ENCODE measurements around the gene CORO2A. TPM values are rescaled to one million over a fixed set of nuclear protein-coding genes. Genes with fewer than 3 reads are reported as not detected.

CORO2A gene
- total and polyA plus RNA-seq, 7 donors = 0.09 to 0.30 (median 0.12) TPM

DNA sequence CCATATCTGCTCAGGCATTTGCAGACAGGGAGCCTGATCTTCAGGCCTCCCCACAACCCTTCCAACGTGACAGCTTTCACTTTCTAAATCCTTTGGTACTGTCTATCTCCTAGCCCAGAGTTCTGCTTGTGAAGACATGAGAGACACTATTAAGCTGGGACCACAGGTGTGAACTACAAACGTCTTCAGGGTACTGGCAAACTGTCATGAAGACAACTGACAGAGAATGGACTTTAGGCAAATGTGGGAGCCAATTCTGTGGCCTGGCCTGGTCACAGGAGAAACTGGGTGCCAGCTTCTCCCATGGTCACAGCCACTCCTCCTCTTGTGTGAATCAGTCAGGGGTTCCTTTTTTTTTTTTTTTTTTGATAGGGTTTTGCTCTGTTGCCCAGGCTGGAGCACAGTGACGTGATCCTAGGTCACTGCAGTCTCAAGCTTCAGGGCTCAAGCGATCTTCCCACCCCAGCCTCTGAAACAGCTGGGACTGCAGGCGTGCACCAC is 83.9 kb downstream of the CORO2A start:
- TF ChIP-seq, protein P1, sequence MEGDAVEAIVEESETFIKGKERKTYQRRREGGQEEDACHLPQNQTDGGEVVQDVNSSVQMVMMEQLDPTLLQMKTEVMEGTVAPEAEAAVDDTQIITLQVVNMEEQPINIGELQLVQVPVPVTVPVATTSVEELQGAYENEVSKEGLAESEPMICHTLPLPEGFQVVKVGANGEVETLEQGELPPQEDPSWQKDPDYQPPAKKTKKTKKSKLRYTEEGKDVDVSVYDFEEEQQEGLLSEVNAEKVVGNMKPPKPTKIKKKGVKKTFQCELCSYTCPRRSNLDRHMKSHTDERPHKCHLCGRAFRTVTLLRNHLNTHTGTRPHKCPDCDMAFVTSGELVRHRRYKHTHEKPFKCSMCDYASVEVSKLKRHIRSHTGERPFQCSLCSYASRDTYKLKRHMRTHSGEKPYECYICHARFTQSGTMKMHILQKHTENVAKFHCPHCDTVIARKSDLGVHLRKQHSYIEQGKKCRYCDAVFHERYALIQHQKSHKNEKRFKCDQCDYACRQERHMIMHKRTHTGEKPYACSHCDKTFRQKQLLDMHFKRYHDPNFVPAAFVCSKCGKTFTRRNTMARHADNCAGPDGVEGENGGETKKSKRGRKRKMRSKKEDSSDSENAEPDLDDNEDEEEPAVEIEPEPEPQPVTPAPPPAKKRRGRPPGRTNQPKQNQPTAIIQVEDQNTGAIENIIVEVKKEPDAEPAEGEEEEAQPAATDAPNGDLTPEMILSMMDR (IDR thresholded peaks at IDR 0.05) = no peak
- Histone ChIP-seq H3K9me3 (no peaks in the 10 kb centered on the region), H3K4me3 (no peak overlapping the region), H3K27ac (no peak overlapping the region), H3K36me3 (ENCODE audit: insufficient read depth in 1 of 2, low read depth in 1 of 2) (no peaks in the 10 kb centered on the region), H3K27me3 (ENCODE audit: insufficient read depth in 3 of 3, low read length in 2 of 3) (no peaks in the 10 kb centered on the region), H3K4me1 (no peaks in the 10 kb centered on the region)
- 74 to 84% (median 76%) methylated on average over 5 of the region's 5 CpGs for WGBS, 3 donors
- intact Hi-C loops (cut with DNase I) = no loop called here
- no peak for ATAC-seq
- no peak for DNase-seq

DNA sequence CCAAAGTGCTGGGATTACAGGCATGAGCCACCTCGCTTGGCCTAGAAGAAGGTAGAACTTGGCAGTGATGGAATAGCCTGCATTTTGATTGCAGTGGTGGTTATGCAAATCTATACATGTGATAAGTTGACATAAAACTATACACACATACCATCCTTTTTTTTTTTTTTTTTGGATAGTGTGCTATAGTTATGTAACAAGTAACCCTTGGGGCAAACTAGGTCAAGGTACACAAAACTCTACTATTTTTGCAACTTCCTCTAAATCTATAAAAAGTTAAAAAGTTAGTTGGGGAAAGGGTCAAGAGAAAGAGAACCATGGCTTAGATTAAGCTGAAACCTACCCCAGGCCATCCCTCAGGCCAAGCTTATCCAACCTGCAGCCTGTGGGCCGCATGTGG is 84.5 kb downstream of the CORO2A start:
- no peaks in the 10 kb centered on the region for H3K4me1 ChIP-seq
- ATAC-seq = no peak
- no peak overlapping the region for H3K4me3 ChIP-seq
- H3K36me3 ChIP-seq (ENCODE audit: insufficient read depth in 1 of 2, low read depth in 1 of 2) = no peaks in the 10 kb centered on the region
- no peaks in the 10 kb centered on the region for H3K9me3 ChIP-seq
- H3K27me3 ChIP-seq (ENCODE audit: insufficient read depth in 3 of 3, low read length in 2 of 3) = no peaks in the 10 kb centered on the region
- no peak overlapping the region for H3K27ac ChIP-seq
- 93 to 96% (median 94%) methylated on average over 2 of the region's 2 CpGs for WGBS, 3 donors
- DNase-seq = no peak
- TF ChIP-seq, protein P1 (IDR thresholded peaks at IDR 0.05) = no peak
- intact Hi-C loops (cut with DNase I) = no loop called here

DNA sequence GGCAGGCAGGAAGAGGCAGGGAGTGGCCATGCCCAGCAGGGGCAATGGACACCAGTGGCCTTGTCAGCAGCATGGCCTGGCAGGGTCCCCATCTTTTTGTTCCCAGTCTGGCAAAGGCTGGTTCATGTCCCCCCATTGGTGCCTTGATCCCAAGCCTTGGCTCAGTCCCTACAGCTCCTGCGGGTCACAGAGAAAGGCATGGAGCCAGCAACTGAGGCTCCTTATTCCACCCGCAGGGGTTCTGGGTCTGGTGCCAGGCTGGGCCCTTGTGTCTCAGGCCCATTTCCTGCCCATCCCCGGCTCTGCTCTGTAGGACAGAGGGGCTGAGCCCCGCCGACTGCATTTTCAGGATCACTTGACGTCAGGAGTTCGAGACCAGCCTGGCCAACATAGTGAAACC is 87.4 kb downstream of the CORO2A start:
- WGBS, 3 donors = 80 to 87% (median 83%) methylated on average over 7 of the region's 7 CpGs
- ATAC-seq = no peak
- Histone ChIP-seq H3K27ac (no peak overlapping the region), H3K4me3 (no peak overlapping the region), H3K4me1 (no peaks in the 10 kb centered on the region), H3K36me3 (ENCODE audit: insufficient read depth in 1 of 2, low read depth in 1 of 2) (no peaks in the 10 kb centered on the region), H3K27me3 (ENCODE audit: insufficient read depth in 3 of 3, low read length in 2 of 3) (no peaks in the 10 kb centered on the region), H3K9me3 (no peaks in the 10 kb centered on the region)
- TF ChIP-seq, protein P1 (IDR thresholded peaks at IDR 0.05) = no peak
- DNase-seq = no peak
- intact Hi-C loops (cut with DNase I) = no loop called here

DNA sequence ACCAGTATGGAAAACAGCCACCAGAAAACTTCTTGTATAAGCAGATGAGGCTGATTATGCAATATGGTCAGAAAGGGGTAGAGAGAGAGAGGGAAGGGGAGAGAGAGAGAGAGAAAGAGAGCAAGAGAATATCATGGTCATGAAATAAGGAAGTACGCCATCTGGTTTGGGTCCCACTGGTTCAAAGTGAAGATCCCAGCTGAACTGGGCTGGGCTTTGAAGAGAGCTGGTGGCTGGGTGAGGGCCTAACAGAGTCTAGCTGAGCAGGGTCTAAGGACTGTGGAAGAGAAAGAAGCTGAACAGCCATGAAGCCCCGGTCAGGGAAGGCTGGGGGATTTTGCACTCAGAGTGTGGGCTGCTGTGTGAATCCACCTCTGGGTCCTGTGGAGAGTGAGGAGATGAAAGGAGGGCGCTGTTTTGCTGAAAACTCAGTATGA is 88.0 kb downstream of the CORO2A start:
- 82 to 88% (median 82%) methylated on average over 3 of the region's 3 CpGs for WGBS, 3 donors
- TF ChIP-seq, protein P1 (IDR thresholded peaks at IDR 0.05) = no peak
- no peaks in the 10 kb centered on the region for H3K4me1 ChIP-seq
- DNase-seq = no peak
- H3K36me3 ChIP-seq (ENCODE audit: insufficient read depth in 1 of 2, low read depth in 1 of 2) = no peaks in the 10 kb centered on the region
- intact Hi-C loops (cut with DNase I) = no loop called here
- H3K27ac ChIP-seq = no peak overlapping the region
- ATAC-seq = no peak
- H3K4me3 ChIP-seq = no peak overlapping the region
- no peaks in the 10 kb centered on the region for H3K27me3 ChIP-seq (ENCODE audit: insufficient read depth in 3 of 3, low read length in 2 of 3)
- H3K9me3 ChIP-seq = no peaks in the 10 kb centered on the region

DNA sequence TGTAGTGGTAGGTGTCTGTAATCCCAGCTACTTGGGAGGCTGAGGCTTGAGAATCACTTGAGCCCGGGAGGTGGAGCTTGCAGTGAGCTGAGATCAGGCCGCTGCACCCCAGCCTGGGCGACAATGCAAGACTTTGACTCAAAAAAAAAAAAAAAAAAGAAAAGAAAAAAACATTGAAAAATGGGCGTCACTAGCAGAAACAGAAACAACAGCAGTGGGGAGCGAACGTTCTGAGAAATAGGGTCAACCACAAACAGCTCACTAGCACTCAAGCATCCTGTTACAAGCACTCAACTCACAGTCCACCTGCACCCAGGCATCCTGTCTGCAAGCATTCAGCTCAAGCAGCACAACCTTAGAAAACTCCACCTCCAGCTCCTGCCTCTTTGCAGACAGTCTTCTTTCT is 90.6 kb downstream of the CORO2A start:
- no peaks in the 10 kb centered on the region for H3K27me3 ChIP-seq (ENCODE audit: insufficient read depth in 3 of 3, low read length in 2 of 3)
- intact Hi-C loops (cut with DNase I) = loop anchor here in 1 of 2 donors (1.0 kb wide), 1 partner anchor 16 kb away; no protein-coding TSS in a partner anchor
- ATAC-seq (no peak), DNase-seq (no peak)
- H3K27ac ChIP-seq = no peak overlapping the region
- no peaks in the 10 kb centered on the region for H3K36me3 ChIP-seq (ENCODE audit: insufficient read depth in 1 of 2, low read depth in 1 of 2)
- no peaks in the 10 kb centered on the region for H3K4me1 ChIP-seq
- H3K9me3 ChIP-seq = no peaks in the 10 kb centered on the region
- no peak overlapping the region for H3K4me3 ChIP-seq
- WGBS, 3 donors = 34 to 47% (median 39%) methylated on average over 6 of the region's 6 CpGs
- TF ChIP-seq, protein P1 (IDR thresholded peaks at IDR 0.05) = no peak
